GM18520 (cell line): ENCODE data around the gene SSTR5.

Experiments used
- ATAC-seq: cut with Tn5 transposase; IDR thresholded peaks from one replicate; pipeline ENCODE4 v1.9.1; 2021; ENCODE audit not compliant: unreplicated experiment

The SSTR5 gene

GRCh38 chr16:1039762-1040161, 32.8 kb upstream of the SSTR5 start:
- no peak for ATAC-seq

DNA sequence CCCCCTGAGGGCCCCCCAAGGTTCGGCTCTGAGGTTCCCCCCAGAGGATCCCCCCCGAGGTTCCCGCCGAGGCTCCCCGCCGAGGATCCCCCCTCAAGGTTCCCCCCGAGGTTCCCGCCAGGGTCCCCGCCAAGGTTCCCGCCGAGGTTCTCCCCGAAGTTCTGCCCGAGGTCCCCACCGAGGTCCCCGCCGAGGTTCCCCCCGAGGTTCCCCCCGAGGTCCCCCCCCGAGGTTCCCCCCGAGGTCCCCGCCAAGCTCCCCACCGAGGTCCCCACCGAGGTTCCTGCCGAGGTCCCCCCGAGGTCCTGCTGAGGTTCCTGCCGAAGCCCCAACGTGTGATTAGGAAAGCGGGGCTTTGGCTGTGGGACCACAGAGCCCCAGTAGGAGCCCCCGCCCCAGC, 32.2 kb upstream of the SSTR5 start:
- no peak for ATAC-seq

DNA sequence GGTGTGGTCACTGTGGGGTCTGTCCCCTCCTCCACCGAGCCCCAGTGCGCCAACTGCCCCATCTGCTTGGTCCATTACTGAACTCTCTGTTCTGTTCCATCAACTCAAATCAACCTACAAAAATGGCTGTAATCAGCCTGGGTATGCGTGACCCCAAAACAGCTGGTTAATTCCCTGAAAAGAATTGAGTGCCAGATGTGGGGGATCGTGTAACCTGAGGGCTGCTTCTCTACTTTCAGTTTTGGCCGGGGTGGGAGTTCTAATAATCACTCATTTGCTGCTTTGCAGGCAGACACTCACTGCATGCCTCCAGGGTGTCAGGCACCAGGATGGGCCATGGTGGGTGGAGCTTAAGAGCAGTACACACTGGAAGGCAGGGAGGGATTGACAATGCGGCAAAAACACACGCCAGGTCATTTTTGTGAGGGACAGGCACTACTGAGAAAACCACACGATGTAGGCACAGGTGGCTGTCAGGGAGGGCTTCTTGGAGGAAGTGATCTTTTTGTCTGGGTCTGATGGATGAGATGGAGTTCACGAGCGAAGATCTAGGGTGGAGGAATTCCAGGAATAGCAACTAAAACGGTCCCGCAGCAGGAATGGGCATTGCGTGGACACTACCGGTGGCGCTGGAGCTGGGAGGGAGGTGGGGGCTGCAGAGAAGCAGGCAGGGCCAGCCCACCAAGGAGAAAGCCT, 30.4 kb upstream of the SSTR5 start:
- no peak for ATAC-seq

- ATAC-seq: no peak
Observed at GRCh38 chr16:1042866-1043265, 29.7 kb upstream of the SSTR5 start.

- no peak for ATAC-seq
Observed at GRCh38 chr16:1043881-1044451, 28.6 kb upstream of the SSTR5 start.

- no peak for ATAC-seq
Observed at GRCh38 chr16:1044460-1045309, 27.9 kb upstream of the SSTR5 start.

- no peak for ATAC-seq
Observed at GRCh38 chr16:1045310-1045992, 27.1 kb upstream of the SSTR5 start.

DNA sequence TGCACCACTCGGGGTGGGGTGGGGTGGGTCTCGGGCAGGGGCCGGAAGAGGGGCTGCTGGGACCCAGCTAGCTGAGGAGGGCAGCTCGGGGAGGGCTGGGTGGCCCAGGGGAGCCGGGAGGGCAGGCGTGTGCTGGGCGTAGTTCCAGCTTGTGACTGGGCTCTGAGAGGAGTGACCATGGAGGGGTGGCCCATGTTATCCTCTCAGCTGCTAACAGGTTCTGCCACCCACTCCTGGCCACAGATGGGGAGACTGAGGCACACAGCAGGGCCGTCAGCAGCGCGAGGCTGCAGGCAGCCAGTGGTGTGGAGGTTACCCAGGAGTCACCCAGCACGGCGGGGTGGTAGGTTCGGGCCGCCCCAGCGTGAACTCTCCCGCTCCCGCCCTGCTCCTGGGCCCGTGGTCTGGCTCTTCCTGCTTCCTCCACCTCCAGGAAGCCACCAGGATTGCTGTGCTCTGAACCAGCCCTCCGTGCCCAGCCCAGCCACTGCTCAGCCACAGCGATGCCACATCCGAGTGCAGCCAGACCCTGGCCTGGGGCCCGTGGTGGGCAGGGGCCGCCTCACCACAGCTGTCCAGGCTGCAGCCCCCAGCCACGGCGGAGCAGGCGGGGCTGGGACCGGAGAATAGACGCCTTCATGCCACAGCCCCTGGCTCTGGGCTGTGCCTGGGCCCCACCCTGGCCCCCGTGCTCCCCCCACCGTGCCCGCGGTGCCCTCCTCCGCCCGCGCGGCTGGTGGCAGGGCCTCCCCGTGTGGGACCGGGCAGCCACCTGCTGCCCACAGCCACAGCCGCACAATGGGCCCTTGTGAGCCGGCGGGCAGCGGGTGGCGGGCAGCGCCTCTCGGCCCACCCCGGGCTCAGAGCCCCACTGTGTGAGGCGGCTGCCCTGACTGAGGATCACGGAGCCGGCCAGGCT, 26.3 kb upstream of the SSTR5 start:
- ATAC-seq: no peak

- no peak for ATAC-seq
Observed at GRCh38 chr16:1047123-1047522, 25.4 kb upstream of the SSTR5 start.

DNA sequence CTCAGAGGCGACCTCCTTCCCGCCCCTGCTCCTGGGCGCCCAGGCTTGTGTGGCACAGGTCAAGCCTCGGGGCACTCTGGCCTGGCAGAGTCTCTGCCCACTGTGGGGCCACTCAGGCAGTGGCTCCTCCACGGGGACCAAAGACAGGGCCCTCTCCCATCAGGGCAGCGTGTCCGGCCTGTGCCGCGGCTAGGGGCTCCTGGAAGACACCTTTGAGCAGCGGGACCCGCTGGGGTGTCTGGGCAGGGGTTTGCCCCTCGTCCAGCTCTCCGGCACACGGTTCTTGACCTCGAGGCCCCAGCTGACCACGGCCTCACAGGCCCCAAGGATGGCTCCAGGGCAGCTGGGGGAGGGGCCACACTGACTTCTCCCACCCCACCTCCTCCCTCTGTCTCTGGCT, 24.7 kb upstream of the SSTR5 start:
- no peak for ATAC-seq

- no peak for ATAC-seq
Observed at GRCh38 chr16:1048442-1049112, 24.0 kb upstream of the SSTR5 start.

DNA sequence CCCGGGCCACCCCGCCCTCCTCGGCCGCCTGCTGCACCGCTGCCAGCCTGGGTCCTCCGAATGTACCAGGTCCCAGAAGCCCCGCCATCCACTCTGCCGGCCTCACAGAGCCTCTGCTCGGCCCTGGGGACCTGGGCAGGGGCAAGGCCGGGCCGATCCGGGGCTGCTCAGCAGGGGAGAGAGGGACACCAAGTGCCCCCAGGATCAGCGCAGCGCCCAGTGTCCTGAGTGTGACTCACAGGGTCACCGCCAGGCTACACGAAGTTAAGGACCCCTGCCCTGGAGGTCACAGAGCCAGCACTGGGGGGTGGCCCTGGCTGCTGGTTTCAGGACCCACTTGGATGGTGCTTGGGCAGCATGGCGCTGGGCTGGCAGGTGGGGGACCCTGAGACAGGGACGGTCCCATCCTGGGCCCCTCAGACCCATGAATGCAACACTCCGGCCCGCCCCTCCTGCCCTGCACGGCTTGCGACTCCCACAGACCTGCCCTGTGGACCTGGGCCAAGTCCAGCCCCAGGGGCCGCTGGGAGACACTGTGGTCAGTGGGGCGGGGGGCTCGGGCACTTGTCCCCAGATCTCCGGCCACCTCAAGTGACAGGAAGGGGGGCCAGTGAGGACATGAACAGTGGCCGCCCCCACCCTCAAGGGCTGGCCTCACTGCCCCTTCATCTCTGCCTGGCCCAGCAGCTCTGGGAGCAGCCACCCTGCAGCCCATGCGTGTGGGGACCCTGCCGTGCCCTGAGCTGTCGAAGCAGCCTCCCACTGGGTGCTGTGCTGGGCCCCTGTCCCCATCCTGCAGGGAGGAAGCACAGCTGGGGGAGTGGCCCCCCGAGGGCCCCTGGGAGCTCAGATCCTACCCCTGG, 23.2 kb upstream of the SSTR5 start:
- no peak for ATAC-seq

DNA sequence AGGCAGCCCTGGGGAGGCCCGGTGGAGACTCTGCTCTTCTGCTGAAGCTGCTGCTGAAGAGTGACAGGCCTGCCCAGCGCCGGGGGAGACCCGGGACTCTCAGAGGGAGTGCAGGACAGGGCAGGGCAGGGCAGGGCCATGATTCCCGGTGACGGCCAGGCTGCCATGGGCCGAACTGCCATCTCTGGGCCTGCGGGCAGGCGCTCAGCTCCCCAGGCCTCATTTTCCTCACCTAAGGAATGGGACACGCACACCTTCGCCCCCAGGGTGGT, 22.6 kb upstream of the SSTR5 start:
- no peak for ATAC-seq

- no peak for ATAC-seq
Observed at GRCh38 chr16:1050516-1050915, 22.0 kb upstream of the SSTR5 start.

DNA sequence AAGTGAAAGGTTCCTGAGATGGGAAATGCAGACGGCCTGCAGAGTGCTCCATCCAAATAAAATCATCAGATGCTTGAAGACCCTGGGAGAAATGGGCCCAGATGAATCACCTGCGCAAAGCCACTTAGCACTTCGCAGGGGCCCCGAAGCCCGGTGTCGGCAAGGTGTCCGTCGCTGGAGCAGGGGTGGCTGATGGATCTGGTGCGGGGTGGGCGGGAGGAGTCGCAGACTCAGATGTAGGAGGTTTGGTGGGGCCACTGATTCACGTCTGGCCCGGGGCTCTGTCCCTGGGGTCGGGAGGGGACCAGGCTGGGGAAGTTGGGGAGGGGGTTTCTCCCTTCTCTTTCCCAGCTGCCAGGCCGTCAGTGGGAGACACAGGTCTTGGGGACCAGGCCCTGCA, 21.6 kb upstream of the SSTR5 start:
- no peak for ATAC-seq

- ATAC-seq: no peak
Observed at GRCh38 chr16:1051446-1051845, 21.1 kb upstream of the SSTR5 start.

- no peak for ATAC-seq
Observed at GRCh38 chr16:1052721-1053120, 19.8 kb upstream of the SSTR5 start.

DNA sequence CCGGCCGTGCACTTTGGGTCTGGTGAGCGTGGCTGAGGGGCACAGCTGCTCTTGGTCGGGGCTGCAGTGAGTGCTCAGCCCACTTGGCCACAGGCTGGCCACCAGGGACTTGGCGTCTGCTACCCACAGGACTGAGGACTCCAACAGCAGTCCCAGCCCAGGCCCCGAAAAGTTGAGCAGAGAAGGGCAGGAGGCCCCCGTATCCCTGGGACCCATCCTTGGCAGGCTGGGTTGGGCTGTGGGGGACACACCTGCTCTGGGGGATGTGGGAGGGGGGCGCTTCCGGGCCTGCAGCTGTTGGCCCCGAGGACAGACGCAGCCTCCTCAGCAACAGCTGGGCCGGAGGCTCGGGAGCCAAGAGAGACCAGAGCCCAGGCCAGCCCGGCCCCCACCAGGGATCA, 19.4 kb upstream of the SSTR5 start:
- no peak for ATAC-seq

DNA sequence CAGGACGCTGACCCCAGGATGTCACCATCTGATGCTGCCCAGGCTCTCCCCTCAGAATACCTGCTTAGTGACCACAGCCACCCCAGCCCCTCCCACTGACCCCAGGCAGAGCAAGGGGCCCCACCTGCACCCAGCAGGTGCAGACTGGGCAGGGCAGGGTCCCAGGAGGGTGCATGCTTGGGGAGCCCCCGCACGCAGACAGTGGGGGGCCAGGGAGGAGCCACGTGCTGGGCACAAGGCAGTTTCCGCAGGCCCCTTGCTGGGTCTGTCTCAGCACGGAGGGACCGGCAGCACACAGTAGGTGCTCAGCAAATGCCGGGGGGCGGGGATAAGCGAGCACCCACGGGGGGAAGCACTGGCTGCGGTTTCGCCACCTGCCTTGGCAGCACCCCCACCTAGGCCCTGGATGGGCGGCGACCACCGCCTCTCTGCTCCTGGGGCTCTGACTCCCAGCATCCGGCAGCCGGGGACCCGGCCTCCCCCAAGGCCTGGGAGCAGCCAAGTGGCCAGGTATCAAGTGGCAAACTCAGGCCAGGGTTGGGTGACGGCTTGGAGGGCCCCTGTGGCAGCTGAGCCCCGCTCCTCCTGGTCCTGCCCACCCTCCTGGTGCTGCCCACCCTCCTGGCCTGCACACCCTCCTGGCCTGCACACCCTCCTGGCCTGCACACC, 18.7 kb upstream of the SSTR5 start:
- ATAC-seq: no peak
